Fibroblast of lung (primary cell): ENCODE measurements around the gene KRTAP5-1. TPM values are rescaled to one million over a fixed set of nuclear protein-coding genes. Genes with fewer than 3 reads are reported as not detected.
A peak's percentile ranks its signal among the peaks of the same experiment; 100 is the strongest.

ENCODE experiments used
- DNase-seq, 2 donors: peaks; one replicate each; pipeline versions ENCODE4 v3.0.0 to v3.0.0-alpha.2; 2010; ENCODE audit warnings: low read depth in 2 of 2
- H2AFZ ChIP-seq: 2 replicates; pipeline ENCODE4 v1.5.1; 2012; ENCODE audit warnings: low read length, control low read depth, inconsistent platforms
- H3K27ac ChIP-seq: 2 replicates; pipeline ENCODE4 v1.5.1; 2011; ENCODE audit warnings: low read length, control low read depth; ENCODE audit not compliant: insufficient read depth
- H3K27me3 ChIP-seq: 2 replicates; pipeline ENCODE4 v1.5.1; 2011; ENCODE audit warnings: mild to moderate bottlenecking, low read length; ENCODE audit not compliant: control insufficient read depth, insufficient read depth
- H3K36me3 ChIP-seq: 2 replicates; pipeline ENCODE4 v1.5.1; 2011; ENCODE audit warnings: low read length; ENCODE audit not compliant: control insufficient read depth, insufficient read depth
- H3K4me1 ChIP-seq: 2 replicates; pipeline ENCODE4 v1.5.1; 2011; ENCODE audit warnings: low read length; ENCODE audit not compliant: control insufficient read depth, insufficient read depth; ENCODE audit errors: extremely low read depth
- H3K4me2 ChIP-seq: 2 replicates; pipeline ENCODE4 v1.5.1; 2011; ENCODE audit warnings: low read length, control low read depth; ENCODE audit not compliant: insufficient read depth; ENCODE audit errors: extremely low read depth
- H3K4me3 ChIP-seq, 4 experiments: fragments of 200-600 bp in 1 of 4; sonication (generic) in 1 of 4; replicated peaks in 1 of 4; 2 replicates each; pipeline ENCODE4 v1.5.1; 2011 to 2016; ENCODE audit warnings: low read length in 4 of 4, low read depth in 3 of 4, mild to moderate bottlenecking in 3 of 4, control low read depth in 2 of 4, inconsistent platforms in 1 of 4, mixed read lengths in 1 of 4; ENCODE audit not compliant: insufficient read depth in 1 of 4; ENCODE audit errors: control extremely low read depth in 1 of 4
- H3K79me2 ChIP-seq: 2 replicates; pipeline ENCODE4 v1.5.1; 2012; ENCODE audit warnings: mild to moderate bottlenecking, low read length, inconsistent platforms; ENCODE audit not compliant: control insufficient read depth, insufficient read depth
- H3K9ac ChIP-seq: 2 replicates; pipeline ENCODE4 v1.5.1; 2011; ENCODE audit warnings: mild to moderate bottlenecking, low read length, control low read depth; ENCODE audit not compliant: insufficient read depth
- H3K9me3 ChIP-seq: 2 replicates; pipeline ENCODE4 v1.5.1; 2012; ENCODE audit warnings: low read depth, low read length; ENCODE audit not compliant: control insufficient read depth, insufficient read depth
- H4K20me1 ChIP-seq: 2 replicates; pipeline ENCODE4 v1.5.1; 2011; ENCODE audit warnings: low read length; ENCODE audit not compliant: control insufficient read depth, insufficient read depth; ENCODE audit errors: extremely low read depth
- EZH2 ChIP-seq: IDR thresholded peaks from 2 replicates; pipeline ENCODE4 v1.5.1; 2012; ENCODE audit warnings: low read length, control low read depth, mild to moderate bottlenecking; ENCODE audit errors: missing control alignments
- polyA plus RNA-seq, 2 donors: library from polyadenylated mRNA; depleted of rRNA in 1 of 2; stranded (reverse) in 1 of 2; unstranded in 1 of 2; fragments of >200 nt; gene quantifications; 2 replicates each; pipeline ENCODE4 v1.2.1, GENCODE V29; 2011 to 2012; ENCODE audit warnings: missing spikeins in 1 of 2
- total RNA-seq: library from RNA; depleted of rRNA; stranded (reverse); fragments of >200 nt; gene quantifications from 2 replicates; pipeline ENCODE4 v1.2.1, GENCODE V29; 2014
- TF ChIP-seq, protein P1 (sequence below), 2 donors: IDR thresholded peaks in 1 of 2; conservative IDR thresholded peaks in 1 of 2; 1 replicate in 1 of 2; 2 replicates in 1 of 2; pipeline ENCODE4 v1.5.1; 2011 to 2012; ENCODE audit warnings: low read length in 2 of 2, control low read depth in 1 of 2, inconsistent platforms in 1 of 2, low read depth in 1 of 2, mild to moderate bottlenecking in 1 of 2

Gene KRTAP5-1
- total and polyA plus RNA-seq, 2 donors (not counting 1 experiment from before 2014, with no cell fraction given) = not detected

DNA sequence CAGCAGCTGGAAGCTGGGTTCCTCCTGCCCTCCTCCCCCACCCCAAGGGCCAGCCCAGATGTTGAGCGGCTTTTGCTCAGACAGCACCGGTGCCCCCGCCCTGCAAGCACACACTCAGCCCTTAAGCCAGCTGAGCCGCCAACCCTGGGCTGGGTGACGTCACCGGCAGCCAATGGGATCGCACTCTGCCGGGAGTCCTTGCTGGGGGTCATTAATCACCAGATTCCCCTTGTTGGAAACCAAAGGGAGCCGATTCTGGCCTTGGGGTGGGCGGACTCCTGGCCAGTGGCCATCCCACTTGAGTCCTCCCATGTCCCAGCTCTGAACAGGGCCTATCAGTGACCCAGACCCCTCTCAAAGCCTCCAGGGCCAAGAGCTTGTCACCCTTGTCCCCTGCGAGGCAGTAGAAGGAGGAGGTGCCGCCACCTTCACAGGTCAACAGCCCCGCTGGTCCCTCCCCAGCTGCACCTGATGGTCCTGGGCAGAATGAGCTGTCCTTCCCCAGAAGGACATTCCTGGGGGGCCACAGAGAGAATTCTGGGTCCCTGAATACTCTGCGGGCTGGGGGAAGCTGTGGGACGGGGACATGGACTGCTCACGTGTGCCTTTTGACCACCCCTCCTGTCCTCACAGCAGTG lies 20.4 kb downstream of the KRTAP5-1 start:
- DNase-seq = peak; percentile 89 to 92
- TF ChIP-seq EZH2 = no peak
- TF ChIP-seq, protein P1, sequence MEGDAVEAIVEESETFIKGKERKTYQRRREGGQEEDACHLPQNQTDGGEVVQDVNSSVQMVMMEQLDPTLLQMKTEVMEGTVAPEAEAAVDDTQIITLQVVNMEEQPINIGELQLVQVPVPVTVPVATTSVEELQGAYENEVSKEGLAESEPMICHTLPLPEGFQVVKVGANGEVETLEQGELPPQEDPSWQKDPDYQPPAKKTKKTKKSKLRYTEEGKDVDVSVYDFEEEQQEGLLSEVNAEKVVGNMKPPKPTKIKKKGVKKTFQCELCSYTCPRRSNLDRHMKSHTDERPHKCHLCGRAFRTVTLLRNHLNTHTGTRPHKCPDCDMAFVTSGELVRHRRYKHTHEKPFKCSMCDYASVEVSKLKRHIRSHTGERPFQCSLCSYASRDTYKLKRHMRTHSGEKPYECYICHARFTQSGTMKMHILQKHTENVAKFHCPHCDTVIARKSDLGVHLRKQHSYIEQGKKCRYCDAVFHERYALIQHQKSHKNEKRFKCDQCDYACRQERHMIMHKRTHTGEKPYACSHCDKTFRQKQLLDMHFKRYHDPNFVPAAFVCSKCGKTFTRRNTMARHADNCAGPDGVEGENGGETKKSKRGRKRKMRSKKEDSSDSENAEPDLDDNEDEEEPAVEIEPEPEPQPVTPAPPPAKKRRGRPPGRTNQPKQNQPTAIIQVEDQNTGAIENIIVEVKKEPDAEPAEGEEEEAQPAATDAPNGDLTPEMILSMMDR (conservative IDR thresholded peaks at IDR 0.05 in 1 of 2, IDR thresholded peaks at IDR 0.05 in 1 of 2; ENCODE audit: low read depth in 1 of 2, low read length in 2 of 2) = no peak
- Histone ChIP-seq H3K4me1 (no peaks in the 10 kb centered on the region), H3K79me2 (no peaks in the 10 kb centered on the region), H3K36me3 (no peaks in the 10 kb centered on the region), H4K20me1 (no peaks in the 10 kb centered on the region), H3K4me2 (no peak overlapping the region), H3K27me3 (peaks cover under 1% of the 10 kb centered on the region), H2AFZ (no peak overlapping the region), H3K27ac (no peak overlapping the region), H3K4me3 (no peak overlapping the region), H3K9me3 (no peaks in the 10 kb centered on the region), H3K9ac (no peak overlapping the region)

DNA sequence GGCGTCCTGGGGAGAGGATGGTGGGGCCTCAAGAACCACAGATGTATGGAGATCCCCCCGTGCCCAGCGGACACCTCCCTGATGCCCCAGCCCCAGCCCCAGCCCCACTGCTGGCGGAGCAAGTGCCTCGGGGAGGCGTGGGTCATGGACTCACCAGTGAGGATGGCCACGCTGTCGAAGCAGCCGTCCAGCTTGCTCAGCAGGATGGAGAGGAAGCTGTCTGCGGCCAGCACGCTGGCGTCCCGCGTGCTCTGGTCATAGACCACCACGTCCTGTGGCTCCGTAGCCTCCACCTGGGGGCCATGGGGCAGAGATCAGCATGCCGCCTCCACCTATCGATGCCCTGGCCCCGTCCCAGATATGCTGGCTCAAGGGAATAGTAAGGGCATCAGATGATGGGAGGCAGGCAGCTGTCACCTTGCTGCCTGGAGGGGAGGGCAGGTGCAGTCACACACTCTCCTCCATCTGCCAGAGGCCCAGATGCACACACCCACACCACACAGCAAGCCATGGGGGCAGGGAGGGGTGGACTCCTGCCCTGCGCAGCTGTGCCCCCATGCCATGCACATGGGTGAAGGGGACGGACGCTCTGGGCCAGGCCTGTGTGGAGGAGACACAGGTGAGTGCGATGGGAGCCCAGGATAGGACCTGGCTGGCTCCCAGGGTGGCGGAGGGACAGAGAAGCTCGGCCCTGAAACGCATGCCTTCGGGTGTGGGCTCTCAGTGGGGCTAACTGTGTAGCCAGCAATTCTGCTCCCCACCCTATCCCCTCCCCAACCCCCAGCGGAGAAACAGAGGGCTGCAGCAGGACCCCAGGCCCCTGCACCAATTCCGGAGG lies 21.2 kb downstream of the KRTAP5-1 start:
- no peak for DNase-seq
- H4K20me1 ChIP-seq = no peaks in the 10 kb centered on the region
- peaks cover under 1% of the 10 kb centered on the region for H3K4me1 ChIP-seq
- no peaks in the 10 kb centered on the region for H3K79me2 ChIP-seq
- no peak overlapping the region for H3K9ac ChIP-seq
- no peak overlapping the region for H3K4me3 ChIP-seq
- no peaks in the 10 kb centered on the region for H3K27me3 ChIP-seq
- H3K36me3 ChIP-seq = no peaks in the 10 kb centered on the region
- H3K9me3 ChIP-seq = no peaks in the 10 kb centered on the region
- no peak overlapping the region for H3K27ac ChIP-seq
- no peak for TF ChIP-seq EZH2
- TF ChIP-seq, protein P1 (conservative IDR thresholded peaks at IDR 0.05 in 1 of 2, IDR thresholded peaks at IDR 0.05 in 1 of 2; ENCODE audit: low read depth in 1 of 2, low read length in 2 of 2) = no peak
- H2AFZ ChIP-seq = no peak overlapping the region
- H3K4me2 ChIP-seq = no peak overlapping the region

DNA sequence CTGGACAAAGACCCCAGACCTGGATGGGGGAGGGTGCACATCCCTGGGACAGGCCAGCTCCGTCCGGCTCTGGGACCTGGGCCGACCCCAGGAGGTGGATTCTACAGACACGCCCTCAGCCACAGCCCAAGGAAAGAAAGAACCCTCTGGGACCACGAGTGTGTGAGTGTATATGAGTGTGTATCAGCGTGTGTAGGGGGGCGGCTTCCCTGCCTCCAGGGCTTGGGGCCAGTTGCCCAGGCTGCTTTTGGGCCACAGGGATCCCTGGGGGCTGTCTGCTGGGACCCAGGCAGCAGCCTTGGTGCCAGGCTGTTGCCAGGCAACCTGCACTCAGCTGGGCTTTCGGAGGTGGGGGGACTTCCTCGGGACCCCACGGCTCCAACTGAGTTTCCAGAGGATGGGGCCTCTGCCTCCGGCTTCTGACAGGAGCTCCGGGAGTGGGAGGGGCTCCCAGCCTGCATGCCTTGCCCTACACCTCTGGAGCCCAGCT lies 21.9 kb downstream of the KRTAP5-1 start:
- no peaks in the 10 kb centered on the region for H3K27me3 ChIP-seq
- no peaks in the 10 kb centered on the region for H3K79me2 ChIP-seq
- no peak overlapping the region for H2AFZ ChIP-seq
- no peak overlapping the region for H3K4me2 ChIP-seq
- DNase-seq = no peak
- H3K36me3 ChIP-seq = no peaks in the 10 kb centered on the region
- H3K9me3 ChIP-seq = no peaks in the 10 kb centered on the region
- H4K20me1 ChIP-seq = no peaks in the 10 kb centered on the region
- no peak for TF ChIP-seq EZH2
- TF ChIP-seq, protein P1 (conservative IDR thresholded peaks at IDR 0.05 in 1 of 2, IDR thresholded peaks at IDR 0.05 in 1 of 2; ENCODE audit: low read depth in 1 of 2, low read length in 2 of 2) = no peak
- peaks cover 5% of the 10 kb centered on the region for H3K4me1 ChIP-seq
- no peak overlapping the region for H3K9ac ChIP-seq
- no peak overlapping the region for H3K4me3 ChIP-seq
- no peak overlapping the region for H3K27ac ChIP-seq
